HPDE6-E6E7 (cell line): ENCODE results near the gene NEFH.

Experiments
- DNase-seq: peaks from one replicate; pipeline ENCODE4 v3.0.0; 2011; ENCODE audit warnings: missing footprints; ENCODE audit errors: extremely low spot score

Gene NEFH

DNA sequence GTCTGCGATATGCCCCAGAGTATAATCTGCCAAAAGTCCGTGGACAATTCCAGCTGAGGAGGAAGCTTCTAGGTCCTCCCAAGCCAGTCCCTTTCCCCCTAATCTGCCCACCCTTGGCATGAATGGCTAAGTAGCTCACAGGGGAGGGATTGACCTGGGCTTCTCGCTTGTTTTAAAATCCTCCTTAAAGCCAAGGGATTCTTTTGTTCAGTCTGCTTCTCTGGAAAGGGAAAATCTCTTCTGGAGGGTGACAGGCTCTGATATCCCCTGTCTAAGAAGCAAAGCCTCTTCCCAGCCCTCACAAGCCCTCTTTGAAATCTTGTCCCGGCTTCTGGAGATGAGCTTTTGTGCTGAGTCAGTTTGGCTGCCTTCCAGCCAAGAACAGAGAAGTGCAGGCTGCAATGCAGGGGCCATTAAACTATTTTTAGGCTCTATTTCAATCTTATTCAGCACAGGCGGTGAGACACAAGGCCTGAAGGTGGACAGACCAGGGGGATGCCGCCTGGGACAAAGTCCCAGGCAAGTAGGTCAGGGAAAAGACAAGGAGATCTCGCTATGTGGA lies 23.9 kb downstream of the NEFH start:
- no peak for DNase-seq

DNA sequence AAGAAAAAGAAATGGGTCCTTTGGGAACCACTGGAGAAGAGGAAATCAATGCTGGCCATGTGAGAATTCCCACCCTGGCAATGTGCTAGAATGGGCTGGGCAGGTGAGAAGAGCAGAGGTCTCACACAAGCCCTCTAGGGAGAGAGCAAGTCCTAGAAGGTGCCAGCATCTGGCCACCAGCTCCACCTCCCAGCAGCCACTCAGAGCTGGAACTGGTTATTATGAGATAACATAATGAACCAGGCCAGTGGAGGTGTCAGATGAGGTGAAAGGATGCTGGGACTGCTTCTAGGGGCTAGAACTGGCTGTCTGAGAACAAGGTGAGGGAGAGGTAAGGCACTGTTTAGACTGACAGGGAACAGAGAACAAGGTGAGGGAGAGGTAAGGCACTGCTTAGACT lies 29.3 kb downstream of the NEFH start:
- no peak for DNase-seq

DNA sequence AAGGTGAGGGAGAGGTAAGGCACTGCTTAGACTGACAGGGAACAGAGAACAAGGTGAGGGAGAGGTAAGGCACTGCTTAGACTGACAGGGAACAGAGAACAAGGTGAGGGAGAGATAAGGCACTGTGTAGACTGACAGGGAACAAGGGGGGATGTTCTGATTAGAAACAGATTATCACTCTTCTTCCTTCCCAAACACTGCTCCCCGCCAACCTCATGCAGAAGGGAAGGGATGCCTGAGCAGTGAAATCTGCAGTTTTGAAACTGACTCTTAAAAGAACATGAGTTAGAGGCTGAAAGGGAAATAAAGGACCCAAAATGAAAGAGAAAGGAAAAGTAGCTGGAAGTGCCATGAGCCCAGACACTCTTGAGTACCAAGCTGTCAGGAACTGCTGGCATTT lies 29.8 kb downstream of the NEFH start:
- DNase-seq = no peak

DNA sequence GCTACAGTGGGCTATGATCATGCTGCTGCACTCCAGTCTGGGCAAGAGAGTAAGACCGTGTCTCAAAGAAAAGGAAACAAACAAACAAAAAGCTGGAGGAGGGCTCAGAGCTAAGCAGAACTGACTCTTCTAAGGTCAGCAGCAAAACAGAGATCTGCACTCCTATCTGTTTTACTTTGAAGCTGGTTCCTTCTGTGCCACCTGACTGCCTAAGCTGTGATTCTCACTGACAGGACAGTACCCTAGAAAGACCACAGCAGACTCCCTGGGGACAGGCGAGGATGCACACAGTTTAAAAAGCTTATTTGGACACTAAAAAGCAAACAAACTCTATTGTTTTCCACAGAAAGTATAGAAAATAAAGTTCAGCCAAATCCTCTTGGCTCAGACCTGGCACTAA lies 30.5 kb downstream of the NEFH start:
- no peak for DNase-seq

DNA sequence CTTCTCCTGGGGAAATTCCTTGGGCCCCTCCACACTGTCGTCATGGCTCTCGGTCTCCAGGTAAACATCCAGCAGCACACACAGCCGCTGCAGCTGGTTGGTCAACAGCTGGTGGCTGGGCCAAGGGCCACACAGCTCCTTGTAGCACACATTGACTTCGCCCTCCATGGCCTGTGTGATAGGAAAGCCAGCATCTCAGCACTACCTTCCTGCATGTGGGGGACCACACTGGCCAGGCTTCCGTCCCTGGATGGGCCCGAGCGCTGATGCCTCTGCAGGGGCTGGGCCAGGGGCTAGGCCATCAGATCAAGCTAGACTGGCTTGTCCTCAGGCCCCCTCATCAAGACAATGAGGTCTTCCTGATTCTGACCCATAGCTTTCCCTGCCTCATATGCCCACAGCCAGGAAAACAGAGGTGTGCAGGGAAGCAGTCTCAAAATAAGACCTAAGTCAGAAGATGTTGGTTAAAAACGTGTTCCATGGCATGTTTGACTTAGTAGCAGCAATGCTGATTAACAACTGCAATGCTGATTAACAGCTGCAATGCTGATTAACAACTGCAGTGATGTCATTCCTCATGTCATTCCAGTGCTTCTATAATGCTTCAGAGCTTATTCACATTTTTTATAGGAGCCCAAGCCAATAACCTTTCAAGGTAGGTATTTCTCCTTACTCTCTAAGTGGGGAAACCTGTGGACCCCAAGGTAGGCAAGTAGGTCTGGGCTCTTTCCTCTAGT lies 31.3 kb downstream of the NEFH start:
- DNase-seq = no peak

DNA sequence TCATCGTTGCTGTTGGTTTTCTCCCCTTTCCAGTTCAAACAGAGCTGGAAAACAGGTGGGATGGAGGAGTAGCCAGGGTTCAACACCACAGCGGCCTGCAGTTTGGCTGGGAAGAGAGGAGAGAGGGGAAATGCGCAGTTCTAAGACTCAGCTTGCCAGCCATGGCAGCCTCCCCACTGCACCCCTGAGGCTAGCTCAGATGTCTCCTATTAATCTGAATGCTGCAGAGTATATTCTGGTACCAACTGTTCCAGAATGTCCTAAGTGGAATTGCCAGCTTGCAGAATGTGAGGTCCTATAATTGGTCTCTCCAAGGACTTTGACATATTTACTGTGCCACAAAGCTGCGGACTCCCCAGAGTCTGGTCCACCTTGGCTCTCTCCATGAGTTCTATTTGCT lies 32.0 kb downstream of the NEFH start:
- no peak for DNase-seq

DNA sequence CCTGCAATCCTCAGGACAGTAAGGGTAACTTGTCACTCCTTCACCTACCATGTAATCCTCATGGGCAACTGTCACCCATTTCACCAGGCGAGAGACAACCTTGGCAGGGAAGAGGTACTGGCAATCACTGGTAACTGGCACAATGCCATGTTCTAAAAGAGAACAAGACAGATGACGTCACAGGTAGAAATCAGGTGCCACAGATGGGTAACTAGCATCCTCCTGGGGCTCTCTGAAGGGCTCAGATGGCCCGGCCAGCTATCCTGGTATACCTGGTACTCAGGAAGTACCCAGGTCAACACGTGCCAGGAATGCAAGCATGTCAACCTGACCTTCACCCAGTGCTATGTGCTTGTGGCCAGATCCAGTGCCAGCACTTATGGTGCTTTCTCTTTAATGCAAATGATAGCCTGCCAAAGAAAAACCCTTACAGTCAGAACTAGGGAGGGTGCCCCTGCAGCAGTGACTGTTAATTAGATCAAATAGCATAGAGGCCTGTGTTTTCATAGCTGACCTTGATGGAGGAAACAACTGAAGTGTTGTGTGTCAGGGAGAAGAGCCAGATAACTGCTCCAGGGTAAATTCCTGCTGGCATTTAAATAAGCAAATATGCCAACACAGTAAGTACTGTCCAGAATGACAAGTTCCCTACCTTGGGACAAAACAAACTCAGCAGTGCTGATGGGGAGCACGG lies 37.3 kb downstream of the NEFH start:
- no peak for DNase-seq

DNA sequence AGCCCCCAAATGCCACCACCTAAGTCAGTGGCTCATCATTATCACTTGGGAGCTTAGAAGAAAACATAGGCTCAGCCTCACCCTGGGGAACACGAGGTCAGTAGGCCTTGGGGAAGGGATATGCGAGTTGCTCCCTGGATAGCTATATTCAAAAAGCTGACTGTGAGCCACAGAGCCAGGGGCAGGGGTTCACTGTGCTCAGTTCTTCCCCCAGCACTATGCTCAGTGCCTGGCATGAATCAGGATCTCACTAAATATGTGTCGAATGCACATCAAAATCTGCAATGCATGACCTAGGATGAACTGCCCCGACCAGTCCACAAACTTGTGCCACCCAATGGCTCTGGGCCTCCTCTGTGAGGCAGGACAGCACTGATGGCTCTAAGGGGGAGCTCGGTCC lies 38.4 kb downstream of the NEFH start:
- no peak for DNase-seq

DNA sequence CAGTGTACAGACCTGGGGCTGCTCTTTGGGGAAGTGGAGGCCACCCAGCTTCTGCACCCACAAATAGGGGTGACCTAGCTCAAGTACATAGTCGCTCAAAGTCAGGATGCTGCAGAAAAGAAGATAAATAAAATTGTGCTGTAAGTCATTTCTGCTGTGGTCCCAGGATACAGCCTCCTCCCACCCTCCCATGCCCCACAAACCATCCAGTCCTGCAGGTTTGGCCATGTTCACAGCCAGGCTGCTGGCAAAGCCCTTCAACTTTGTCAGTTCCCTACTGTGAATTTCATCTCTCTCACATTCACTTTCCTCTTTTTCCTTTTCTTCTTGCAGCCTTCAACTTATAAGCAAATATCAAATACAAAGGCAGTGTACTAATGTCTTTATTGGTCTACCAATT lies 40.0 kb downstream of the NEFH start:
- DNase-seq = no peak

DNA sequence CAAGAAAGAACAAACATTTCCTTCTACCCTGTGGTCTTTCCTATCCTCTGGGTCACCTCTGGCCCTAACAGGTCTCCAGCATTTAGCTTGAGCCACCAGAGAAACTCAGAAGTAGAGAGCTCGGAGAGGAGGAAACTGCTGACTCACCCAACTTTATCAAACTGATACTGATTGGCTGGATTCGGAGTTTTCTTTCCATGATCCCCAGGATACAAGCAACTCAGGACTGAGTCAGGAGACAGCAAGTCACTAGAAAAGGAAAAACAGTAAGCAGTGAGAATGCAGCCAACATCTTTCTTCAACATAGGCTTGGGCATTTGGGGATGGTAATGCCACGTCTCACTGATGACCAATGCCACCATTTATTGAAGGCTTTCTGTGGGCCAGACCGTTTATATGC lies 40.8 kb downstream of the NEFH start:
- DNase-seq = no peak

DNA sequence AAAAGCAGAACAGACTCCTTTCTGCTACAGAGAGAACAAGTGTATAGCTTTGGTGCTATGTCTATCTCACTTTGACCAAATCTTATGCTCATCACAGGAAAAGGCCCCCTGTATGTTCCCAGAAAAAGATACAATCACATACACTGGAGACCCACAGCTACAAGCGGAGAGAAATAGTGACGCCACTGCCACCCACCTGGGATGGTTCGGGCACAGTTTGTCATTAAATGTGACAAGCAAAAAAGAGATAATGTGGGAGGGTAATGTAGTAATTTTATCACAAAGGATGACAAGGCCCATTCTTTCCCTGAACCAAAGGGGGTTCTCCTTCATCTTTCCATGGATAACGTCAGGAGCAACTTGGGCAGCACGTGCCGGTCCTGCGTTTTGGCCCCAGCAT lies 41.5 kb downstream of the NEFH start:
- DNase-seq = no peak

DNA sequence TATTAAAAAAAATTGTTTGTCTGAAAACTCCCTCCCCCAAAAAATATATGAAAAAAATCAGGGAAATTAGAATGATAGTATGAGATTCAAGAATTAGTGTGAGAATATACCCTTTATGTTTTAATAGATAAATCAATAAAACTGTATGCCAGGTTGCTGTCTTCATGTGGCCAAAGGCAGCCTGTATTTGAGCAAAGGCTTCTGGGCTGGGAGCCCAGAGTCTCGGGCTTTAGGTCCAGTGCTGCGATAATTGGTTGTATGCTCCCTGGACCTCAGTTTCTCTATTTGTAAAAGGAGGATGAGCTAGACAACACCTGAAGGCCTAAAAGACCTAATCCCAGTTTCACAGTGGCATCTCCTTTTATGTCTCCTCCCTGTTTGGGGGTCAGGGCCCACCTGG lies 43.7 kb downstream of the NEFH start:
- DNase-seq = no peak

DNA sequence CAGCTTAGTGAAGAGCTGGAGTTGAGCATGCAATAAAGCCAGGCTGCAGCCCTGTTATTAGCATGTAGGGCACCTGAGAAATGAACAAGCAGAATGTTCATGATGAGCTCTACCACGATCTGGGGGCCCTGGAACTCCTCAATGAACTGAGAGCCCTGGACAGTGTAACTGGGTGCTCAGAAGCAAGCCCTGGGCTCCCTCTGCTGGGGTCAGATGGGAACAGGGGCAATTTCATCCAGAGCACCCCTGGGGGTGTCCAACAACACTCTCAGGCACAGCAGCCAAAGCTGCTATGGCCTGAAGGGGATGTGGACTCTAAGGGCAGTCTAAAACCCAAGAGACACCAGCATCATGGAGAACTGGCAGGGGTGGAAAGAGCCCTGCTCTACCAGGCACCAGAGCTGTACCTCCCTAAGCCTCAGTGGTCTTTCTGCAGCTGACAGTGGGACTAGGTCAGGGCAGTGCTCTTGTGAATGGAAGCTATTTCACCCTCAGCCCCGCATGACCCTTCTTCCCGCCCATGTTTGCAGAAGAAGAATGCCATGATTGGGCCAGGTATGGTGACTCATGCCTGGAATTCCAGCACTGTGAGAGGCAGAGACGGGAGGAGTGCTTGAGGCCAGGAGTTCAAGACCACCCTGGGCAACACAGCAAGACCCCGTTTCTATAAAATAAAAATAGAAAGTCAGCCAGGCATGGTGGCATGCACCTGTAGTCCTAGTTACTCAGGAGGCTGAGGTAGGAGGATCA lies 44.6 kb downstream of the NEFH start:
- no peak for DNase-seq

DNA sequence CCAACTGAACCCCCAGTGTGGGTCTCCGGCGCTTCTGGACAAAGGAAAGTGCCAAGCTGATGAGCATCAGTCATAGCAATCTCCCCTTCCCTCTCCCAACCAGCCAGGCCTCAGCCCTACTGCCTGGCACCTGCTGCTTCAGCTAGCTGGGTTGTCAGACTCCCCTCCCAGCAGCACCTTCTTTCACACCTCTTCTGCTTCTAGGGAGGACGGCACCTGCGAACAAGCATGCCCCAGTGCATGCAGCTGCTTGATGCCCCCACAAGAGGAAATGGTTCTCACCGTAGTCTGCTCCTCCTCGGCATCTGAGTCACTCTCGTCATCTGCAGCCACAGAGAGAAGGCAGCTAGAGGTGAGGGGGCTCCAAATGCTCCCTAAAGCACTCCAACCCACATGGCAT lies 48.1 kb downstream of the NEFH start:
- DNase-seq = no peak

DNA sequence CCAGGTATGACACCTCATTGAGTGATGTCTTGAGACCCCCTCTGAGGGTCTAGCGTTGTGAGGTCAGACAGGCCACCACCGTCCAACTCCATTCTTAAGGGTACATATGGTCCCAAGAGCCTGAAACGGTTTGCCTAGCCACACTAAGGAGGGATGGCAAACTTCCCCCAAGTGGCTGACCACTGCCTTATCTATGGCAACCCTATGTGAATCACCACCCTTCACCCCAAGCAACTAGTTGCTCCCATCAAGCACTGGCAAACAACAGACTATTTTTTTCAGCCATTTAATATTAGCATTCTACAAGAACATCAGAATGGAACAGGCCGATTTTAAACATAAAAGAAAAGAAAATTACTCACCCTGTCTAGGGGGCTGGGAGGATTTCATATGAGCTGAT lies 50.7 kb downstream of the NEFH start:
- no peak for DNase-seq

DNA sequence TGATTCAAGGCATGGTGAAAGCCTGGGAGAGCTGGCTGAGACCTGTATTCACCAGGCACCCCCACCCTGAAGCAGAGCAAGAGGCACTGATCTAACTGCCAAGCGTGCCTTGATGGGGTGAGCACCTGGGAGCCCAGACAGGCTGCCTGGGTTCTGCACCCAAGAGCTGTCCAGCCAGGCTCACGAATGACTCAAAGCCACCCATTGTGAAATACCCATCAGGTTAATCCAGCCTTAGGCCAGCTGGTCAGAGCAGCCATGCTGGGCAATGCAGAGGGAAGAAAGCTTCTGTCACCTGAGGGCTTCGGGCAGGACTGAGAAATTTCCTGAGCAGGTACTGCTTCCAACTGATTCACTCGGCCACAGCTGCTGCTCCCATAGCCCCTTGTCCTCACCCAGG lies 51.4 kb downstream of the NEFH start:
- DNase-seq = no peak

DNA sequence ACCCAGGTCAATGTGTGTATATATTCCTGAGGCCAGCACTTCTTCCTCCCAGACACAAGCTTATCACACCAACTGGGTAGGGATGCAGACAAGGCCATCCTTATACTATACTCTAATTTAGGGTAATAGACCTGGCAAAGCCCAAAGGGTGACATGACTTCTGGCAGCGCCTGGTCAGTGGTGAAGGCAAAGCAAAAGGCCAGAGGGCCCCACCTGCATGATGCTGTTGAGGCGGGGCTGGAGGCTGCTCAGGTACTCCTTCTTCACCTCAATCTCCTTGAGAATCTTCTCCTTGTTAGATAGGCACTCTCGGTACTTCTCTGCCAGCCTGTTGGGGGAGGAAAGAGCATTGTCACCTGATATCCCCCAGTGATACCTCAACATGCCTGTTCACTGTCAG lies 56.4 kb downstream of the NEFH start:
- DNase-seq = no peak

DNA sequence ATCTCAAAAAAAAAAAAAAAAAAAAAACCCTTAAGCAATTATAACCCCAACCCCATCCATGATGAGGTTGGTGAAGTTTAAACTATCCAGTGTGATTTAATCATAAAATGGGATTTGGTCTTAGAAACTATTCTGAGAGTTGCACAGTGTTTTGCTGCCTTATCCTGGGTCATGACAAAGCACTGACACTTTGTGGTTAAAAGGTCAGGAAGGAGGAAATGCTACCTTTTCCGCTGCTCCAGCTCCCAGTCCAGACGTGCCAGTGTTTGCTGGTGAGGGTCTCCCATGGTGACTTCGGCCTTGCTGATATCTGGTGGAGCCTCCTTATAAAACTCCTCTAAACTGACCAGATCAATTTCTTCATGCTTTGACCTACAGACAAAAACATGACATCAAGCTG lies 59.1 kb downstream of the NEFH start:
- no peak for DNase-seq
